Esophagus squamous epithelium (tissue), 5 donors: ENCODE results near the gene SLC10A7. TPM values are rescaled to one million over a fixed set of nuclear protein-coding genes. Genes with fewer than 3 reads are reported as not detected.

Experiments
- DNase-seq: peaks from one replicate; lab custom pipeline; 2025; lab: John Stamatoyannopoulos, UW
- H3K27ac ChIP-seq, 4 donors: fragments of 200-600 bp; sonication (generic); one replicate each; pipeline ENCODE4 v1.5.1; 2016 to 2019; ENCODE audit warnings: mild to moderate bottlenecking in 1 of 4
- H3K27me3 ChIP-seq, 4 donors: fragments of 200-600 bp; sonication (generic); 1 replicate in 3 of 4; 2 replicates in 1 of 4; pipeline versions ENCODE4 v1.5.1 to v1.6.0; 2017 to 2021; ENCODE audit warnings: antibody characterized with exemption in 1 of 4
- H3K36me3 ChIP-seq, 3 donors: fragments of 200-600 bp; sonication (generic); one replicate each; pipeline ENCODE4 v1.5.1; 2016 to 2019
- H3K4me1 ChIP-seq, 3 donors: fragments of 200-600 bp; sonication (generic); one replicate each; pipeline ENCODE4 v1.5.1; 2017 to 2019
- H3K4me3 ChIP-seq, 4 donors: fragments of 200-600 bp; sonication (generic); 1 replicate in 3 of 4; 2 replicates in 1 of 4; pipeline ENCODE4 v1.5.1; 2016 to 2019; ENCODE audit warnings: mild to moderate bottlenecking in 2 of 4, moderate library complexity in 1 of 4
- H3K9me3 ChIP-seq, 3 donors: fragments of 200-600 bp; sonication (generic); one replicate each; pipeline ENCODE4 v1.5.1; 2016 to 2019
- POLR2A ChIP-seq, 4 donors: fragments of 450-650 bp; IDR thresholded peaks; one replicate each; pipeline ENCODE4 v1.6.1; 2017; ENCODE audit warnings: antibody characterized with exemption in 4 of 4, mild to moderate bottlenecking in 4 of 4, moderate library complexity in 3 of 4
- WGBS, 2 donors: methylation state at CpG; one replicate each; pipeline ENCODE4 v1.1.5; 2018; 5-methylcytosine and 5-hydroxymethylcytosine counted together
- intact Hi-C: fragments of 100-400 bp; cut with DNase I; formaldehyde crosslinking; loops from one replicate; pipeline ENCODE4 v1.15.0; 2022
- total RNA-seq, 4 donors: library from RNA; depleted of rRNA; stranded (reverse); fragments of >200 nt; gene quantifications; one replicate each; pipeline ENCODE4 v1.1.0, GENCODE V29; 2016
- TF ChIP-seq, protein P1 (sequence below), 6 experiments: fragments of 450-650 bp in 4 of 6; fragments of 200-600 bp in 2 of 6; sonication (generic) in 2 of 6; IDR thresholded peaks; one replicate each; pipeline ENCODE4 v1.5.1; 2016 to 2019; ENCODE audit warnings: antibody characterized with exemption in 6 of 6, mild to moderate bottlenecking in 4 of 6, moderate library complexity in 4 of 6
- donor health status: DM: yes; HTN: yes; CAD: no.

SLC10A7 gene
- total RNA-seq, 4 donors from 2014 or later, result 9.7 to 23.5 (median 13.5) TPM

DNA sequence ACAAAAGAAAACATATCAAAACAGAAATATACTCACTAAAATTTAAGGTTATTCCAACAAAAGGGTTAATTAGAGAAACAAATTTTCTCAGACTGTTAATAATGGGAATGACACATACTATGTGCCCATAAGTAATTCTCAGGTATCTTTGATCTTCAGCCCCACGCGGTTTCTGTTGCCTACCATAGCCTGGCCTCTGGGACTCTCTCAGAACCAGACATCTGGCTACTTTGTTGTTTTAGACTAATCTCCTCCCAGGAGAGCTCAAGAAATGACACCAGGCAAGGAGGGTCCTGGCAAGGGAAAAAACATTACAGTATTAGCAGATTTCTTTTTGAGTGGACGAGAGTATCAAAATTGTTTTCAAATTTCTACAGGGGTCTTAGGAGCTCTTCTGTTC lies 43.7 kb downstream of the SLC10A7 start:
- Histone ChIP-seq H3K4me1 (no peaks in the 10 kb centered on the region), H3K9me3 (peaks cover 0 to 6% (median 3%) of the 10 kb centered on the region in 3 donors), H3K36me3 (peaks cover 0 to 6% (median 0%) of the 10 kb centered on the region in 3 donors), H3K4me3 (no peak overlapping the region), H3K27me3 (no peaks in the 10 kb centered on the region), H3K27ac (no peak overlapping the region)
- 54 to 59% methylated on average over 3 of the region's 3 CpGs for WGBS, 2 donors
- TF ChIP-seq, protein P1, sequence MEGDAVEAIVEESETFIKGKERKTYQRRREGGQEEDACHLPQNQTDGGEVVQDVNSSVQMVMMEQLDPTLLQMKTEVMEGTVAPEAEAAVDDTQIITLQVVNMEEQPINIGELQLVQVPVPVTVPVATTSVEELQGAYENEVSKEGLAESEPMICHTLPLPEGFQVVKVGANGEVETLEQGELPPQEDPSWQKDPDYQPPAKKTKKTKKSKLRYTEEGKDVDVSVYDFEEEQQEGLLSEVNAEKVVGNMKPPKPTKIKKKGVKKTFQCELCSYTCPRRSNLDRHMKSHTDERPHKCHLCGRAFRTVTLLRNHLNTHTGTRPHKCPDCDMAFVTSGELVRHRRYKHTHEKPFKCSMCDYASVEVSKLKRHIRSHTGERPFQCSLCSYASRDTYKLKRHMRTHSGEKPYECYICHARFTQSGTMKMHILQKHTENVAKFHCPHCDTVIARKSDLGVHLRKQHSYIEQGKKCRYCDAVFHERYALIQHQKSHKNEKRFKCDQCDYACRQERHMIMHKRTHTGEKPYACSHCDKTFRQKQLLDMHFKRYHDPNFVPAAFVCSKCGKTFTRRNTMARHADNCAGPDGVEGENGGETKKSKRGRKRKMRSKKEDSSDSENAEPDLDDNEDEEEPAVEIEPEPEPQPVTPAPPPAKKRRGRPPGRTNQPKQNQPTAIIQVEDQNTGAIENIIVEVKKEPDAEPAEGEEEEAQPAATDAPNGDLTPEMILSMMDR (IDR thresholded peaks at IDR 0.05), result no peak
- no peak for TF ChIP-seq POLR2A (IDR thresholded peaks at IDR 0.05)
- DNase-seq, result no peak
- intact Hi-C loops, result no loop called here

DNA sequence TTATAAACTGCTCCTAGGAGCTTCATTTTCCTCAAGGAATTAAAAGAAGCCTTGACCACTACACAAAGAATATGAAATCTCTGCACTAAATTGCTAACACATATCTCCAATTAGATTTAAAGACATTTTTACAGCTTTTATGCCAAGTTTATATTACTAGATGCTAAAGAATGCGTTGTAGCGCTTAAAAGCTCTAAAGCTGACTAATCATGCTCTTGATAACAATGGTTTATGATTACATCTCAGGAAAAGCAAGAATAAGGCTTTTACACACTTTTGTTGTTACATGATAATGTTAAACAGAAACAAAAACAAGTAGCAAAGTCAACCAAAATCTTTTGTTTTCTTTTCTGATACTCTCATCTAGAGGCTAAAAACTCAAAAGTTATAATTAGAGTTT lies 44.7 kb downstream of the SLC10A7 start:
- WGBS, 2 donors, result 61 to 62% methylated on average over 2 of the region's 2 CpGs
- Histone ChIP-seq H3K36me3 (no peaks in the 10 kb centered on the region), H3K4me1 (no peaks in the 10 kb centered on the region), H3K27me3 (no peaks in the 10 kb centered on the region), H3K4me3 (no peak overlapping the region), H3K27ac (no peak overlapping the region), H3K9me3 (no peaks in the 10 kb centered on the region)
- no peak for DNase-seq
- TF ChIP-seq, protein P1 (IDR thresholded peaks at IDR 0.05), result no peak
- no peak for TF ChIP-seq POLR2A (IDR thresholded peaks at IDR 0.05)
- intact Hi-C loops, result no loop called here

DNA sequence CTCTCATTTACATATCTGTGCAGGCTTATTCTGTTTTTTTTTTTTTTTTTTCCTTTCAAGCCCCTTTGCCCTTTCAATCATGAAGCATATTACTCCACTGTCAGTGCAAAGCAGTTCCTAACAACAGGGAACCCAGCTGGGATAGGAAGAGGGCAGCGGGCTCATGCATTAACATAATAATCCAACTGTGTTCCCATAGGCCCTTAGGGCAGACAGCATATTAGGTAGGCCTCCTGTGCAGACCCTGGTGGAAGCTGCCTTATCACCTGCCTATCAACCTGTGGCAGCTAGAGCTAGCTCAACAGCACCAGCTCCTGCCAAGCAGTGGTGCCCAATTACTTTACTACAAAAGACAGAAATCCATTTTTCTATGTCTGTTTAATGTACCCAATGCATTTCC lies 49.3 kb downstream of the SLC10A7 start:
- Histone ChIP-seq H3K27me3 (no peaks in the 10 kb centered on the region), H3K27ac (no peak overlapping the region), H3K36me3 (no peaks in the 10 kb centered on the region), H3K9me3 (no peaks in the 10 kb centered on the region), H3K4me1 (no peaks in the 10 kb centered on the region), H3K4me3 (no peak overlapping the region)
- TF ChIP-seq, protein P1 (IDR thresholded peaks at IDR 0.05), result no peak
- TF ChIP-seq POLR2A (IDR thresholded peaks at IDR 0.05), result no peak
- 83 to 100% methylated on average over 1 of the region's 1 CpG for WGBS, 2 donors
- intact Hi-C loops, result no loop called here
- no peak for DNase-seq

DNA sequence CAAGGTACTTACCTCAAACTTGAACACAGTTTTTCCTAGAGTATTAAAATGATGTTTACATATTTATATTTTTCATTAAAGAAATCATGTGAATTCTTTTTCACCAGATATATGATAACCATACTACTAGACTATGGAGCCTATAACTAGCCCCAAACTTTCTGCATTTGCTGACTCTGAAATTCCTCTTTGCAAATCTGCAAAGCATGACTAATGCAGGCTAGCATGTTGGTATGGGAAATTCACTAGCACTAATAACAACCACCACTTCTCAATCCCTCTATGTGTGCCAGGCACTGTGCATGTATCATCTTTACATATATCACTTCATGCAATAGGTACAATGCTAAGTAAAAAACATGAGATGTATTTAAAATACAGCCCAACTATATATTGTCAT lies 51.1 kb downstream of the SLC10A7 start:
- no peak for TF ChIP-seq POLR2A (IDR thresholded peaks at IDR 0.05)
- TF ChIP-seq, protein P1 (IDR thresholded peaks at IDR 0.05), result no peak
- DNase-seq, result no peak
- Histone ChIP-seq H3K9me3 (no peaks in the 10 kb centered on the region), H3K27me3 (no peaks in the 10 kb centered on the region), H3K4me3 (no peak overlapping the region), H3K36me3 (no peaks in the 10 kb centered on the region), H3K4me1 (no peaks in the 10 kb centered on the region), H3K27ac (no peak overlapping the region)
- intact Hi-C loops, result no loop called here

DNA sequence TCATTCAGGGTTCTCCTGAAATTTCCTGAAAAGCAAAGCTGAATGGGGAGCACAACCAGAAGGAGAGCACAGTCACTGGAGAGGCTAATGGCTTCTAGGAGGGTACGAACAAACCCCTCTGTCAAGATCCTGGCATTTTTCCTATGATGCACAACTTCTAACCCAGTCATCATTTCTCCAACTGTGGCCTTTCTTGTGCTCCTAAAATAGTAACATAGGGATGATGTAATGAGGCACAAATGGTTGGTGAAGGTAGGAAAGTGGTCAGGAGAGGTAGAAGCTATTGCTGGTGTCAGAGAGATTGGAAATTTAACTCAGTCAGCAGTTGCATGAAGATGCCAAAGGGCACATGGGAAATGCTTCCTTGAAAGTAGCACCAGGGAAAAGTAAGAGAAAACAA lies 52.7 kb downstream of the SLC10A7 start:
- intact Hi-C loops, result no loop called here
- WGBS, 2 donors, result 71 to 87% methylated on average over 1 of the region's 1 CpG
- H3K4me3 ChIP-seq, result no peak overlapping the region
- no peak overlapping the region for H3K27ac ChIP-seq
- no peaks in the 10 kb centered on the region for H3K27me3 ChIP-seq
- no peaks in the 10 kb centered on the region for H3K9me3 ChIP-seq
- no peaks in the 10 kb centered on the region for H3K36me3 ChIP-seq
- H3K4me1 ChIP-seq, result no peaks in the 10 kb centered on the region
- DNase-seq, result no peak
- TF ChIP-seq, protein P1 (IDR thresholded peaks at IDR 0.05), result no peak
- no peak for TF ChIP-seq POLR2A (IDR thresholded peaks at IDR 0.05)
